NT2/D1 (cell line): ENCODE results near the gene ABCB8.

Experiments
- DNase-seq: peaks from one replicate; pipeline ENCODE4 v3.0.0-alpha.2; 2011; ENCODE audit warnings: low read depth, low spot score
- H3K27me3 ChIP-seq: 2 replicates; pipeline ENCODE4 v1.6.0; 2011; ENCODE audit warnings: mild to moderate bottlenecking; ENCODE audit not compliant: insufficient read length, insufficient read depth
- H3K36me3 ChIP-seq: 2 replicates; pipeline ENCODE4 v1.6.1; 2011; ENCODE audit warnings: mild to moderate bottlenecking, low read length, mixed read lengths; ENCODE audit not compliant: insufficient read depth, insufficient read length
- H3K4me1 ChIP-seq: 2 replicates; pipeline ENCODE4 v1.5.1; 2011; ENCODE audit not compliant: insufficient read depth, insufficient read length
- H3K4me3 ChIP-seq: 2 replicates; pipeline ENCODE4 v1.5.1; 2011; ENCODE audit warnings: low read depth; ENCODE audit not compliant: insufficient read length
- H3K9ac ChIP-seq: 2 replicates; pipeline ENCODE4 v1.6.0; 2011; ENCODE audit warnings: low read depth; ENCODE audit not compliant: insufficient read length
- H3K9me3 ChIP-seq: 2 replicates; pipeline ENCODE4 v1.5.1; 2011; ENCODE audit warnings: mild to moderate bottlenecking, low read length; ENCODE audit not compliant: insufficient read depth
- SUZ12 ChIP-seq: IDR thresholded peaks from 2 replicates; pipeline ENCODE4 v1.6.1; 2011; ENCODE audit not compliant: insufficient read length, insufficient read depth; ENCODE audit errors: extremely low read depth
- YY1 ChIP-seq: IDR thresholded peaks from 2 replicates; pipeline ENCODE4 v1.6.1; 2011; ENCODE audit not compliant: insufficient read length, insufficient read depth
- ZNF274 ChIP-seq: IDR thresholded peaks from 2 replicates; pipeline ENCODE4 v1.6.1; 2011; ENCODE audit warnings: mild to moderate bottlenecking, low read depth, low read length

The ABCB8 gene

DNA sequence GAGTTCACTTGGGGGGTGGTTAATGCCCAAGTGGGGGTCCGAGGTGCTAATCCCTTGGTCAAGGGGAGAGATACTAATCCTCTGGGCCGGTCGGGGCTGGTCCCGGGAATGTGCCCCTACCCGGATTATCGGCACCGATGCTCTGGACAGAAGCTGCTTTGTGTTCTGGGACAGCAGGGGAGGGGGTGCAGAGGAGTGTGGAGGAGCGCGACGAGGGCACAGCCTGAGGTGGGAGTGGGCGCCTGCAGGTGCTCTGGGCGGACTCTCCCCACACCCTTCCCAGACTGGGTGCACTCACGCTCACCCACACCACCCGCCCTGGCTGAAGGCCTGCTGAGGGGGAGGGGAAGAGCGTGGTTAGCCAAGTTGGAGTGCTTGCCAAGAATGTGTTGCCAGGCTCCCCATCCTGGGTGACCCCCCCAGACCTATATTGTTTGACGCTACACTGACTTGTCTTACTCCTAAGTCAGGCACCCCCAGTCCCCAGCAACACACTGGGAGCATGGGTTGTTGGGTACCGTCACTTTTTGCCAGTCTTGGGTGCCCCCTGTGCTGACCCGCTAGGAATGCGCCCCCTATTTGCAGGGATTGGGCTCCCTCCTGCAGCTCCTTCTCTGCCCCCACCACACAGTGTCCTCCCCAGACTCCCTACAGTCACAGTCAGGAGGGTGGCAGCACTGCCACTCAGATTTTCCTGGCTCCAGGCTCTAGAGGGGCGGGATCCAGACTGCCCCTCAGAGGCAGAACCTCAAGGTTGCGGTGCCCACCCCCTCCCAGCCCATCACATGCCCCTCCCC, 32.4 kb downstream of the ABCB8 start:
- DNase-seq = no peak
- Histone ChIP-seq H3K36me3 (peaks cover 18% of the 10 kb centered on the region), H3K4me3 (peak overlapping the region; percentile 74), H3K27me3 (peaks cover 8% of the 10 kb centered on the region), H3K9me3 (no peaks in the 10 kb centered on the region), H3K4me1 (peaks cover 12% of the 10 kb centered on the region), H3K9ac (peak overlapping the region; percentile 81)
- TF ChIP-seq YY1 (no peak), SUZ12 (no peak), ZNF274 (no peak)

DNA sequence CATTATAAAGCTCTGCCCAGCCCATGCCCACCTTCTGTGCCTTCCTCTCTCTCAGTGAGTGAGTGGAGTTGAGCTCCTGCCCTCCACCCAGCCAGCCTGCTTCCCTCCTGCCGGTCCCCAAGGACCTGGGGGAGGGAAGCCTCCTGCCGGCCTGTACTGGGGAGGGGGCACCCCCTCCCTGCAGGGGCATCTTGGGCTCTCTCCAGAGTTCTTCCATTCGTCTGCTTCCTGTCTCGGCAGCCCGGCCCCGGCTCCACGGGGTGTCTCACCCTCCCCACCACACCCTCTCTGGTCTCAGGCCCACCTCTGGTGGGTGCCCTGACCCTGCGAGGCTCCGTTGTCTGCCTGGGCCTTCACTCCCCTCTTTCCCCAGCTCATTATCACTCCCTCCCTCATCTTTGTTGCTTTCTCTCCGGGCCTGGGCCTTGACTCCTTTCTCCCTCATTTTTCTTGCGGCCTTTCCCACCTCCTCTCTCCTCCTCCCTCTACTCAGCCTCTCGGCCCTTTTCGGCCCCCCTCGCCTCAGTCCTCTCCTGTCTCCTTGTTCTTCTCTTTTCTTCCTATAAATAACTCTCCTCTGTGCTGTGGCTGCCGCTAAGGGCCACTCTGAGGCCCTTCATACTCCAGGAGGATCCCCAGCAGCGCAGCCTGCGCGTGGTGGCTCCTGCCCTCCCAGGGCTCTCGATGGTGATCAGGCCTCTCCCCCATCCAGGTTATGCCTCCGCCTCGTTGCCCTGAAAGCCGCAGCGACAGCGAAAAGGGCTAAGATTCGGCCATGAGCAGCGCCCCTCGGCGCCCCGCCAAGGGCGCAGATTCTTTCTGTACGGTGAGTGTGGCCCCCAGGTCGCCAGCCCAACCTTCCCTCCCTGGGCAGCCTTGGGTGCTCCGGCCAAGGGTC, 33.2 kb downstream of the ABCB8 start:
- H3K4me1 ChIP-seq = peaks cover 10% of the 10 kb centered on the region
- peak overlapping the region; percentile 74 for H3K4me3 ChIP-seq
- DNase-seq = no peak
- peak overlapping the region; percentile 81 for H3K9ac ChIP-seq
- TF ChIP-seq SUZ12 (no peak), ZNF274 (no peak), YY1 (no peak)
- peaks cover 26% of the 10 kb centered on the region for H3K36me3 ChIP-seq
- peaks cover 2% of the 10 kb centered on the region for H3K27me3 ChIP-seq
- H3K9me3 ChIP-seq = no peaks in the 10 kb centered on the region

DNA sequence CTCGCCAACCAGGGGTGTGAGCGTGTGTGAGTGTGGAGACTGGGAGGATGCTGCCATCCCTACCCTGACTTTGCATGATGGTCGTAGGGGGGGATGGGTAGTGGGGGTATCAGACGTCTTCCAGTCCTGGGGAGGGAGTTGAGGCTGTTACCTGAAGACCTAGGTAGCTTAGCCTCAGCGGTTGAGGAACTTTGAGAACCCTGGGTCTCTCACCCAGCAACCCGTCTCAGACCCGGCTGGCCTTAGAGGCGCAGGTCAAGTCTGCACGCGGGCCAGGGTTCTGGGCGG, 33.8 kb downstream of the ABCB8 start:
- Histone ChIP-seq H3K9ac (peak overlapping the region; percentile 81), H3K36me3 (peaks cover 32% of the 10 kb centered on the region), H3K4me3 (peak overlapping the region; percentile 74)

DNA sequence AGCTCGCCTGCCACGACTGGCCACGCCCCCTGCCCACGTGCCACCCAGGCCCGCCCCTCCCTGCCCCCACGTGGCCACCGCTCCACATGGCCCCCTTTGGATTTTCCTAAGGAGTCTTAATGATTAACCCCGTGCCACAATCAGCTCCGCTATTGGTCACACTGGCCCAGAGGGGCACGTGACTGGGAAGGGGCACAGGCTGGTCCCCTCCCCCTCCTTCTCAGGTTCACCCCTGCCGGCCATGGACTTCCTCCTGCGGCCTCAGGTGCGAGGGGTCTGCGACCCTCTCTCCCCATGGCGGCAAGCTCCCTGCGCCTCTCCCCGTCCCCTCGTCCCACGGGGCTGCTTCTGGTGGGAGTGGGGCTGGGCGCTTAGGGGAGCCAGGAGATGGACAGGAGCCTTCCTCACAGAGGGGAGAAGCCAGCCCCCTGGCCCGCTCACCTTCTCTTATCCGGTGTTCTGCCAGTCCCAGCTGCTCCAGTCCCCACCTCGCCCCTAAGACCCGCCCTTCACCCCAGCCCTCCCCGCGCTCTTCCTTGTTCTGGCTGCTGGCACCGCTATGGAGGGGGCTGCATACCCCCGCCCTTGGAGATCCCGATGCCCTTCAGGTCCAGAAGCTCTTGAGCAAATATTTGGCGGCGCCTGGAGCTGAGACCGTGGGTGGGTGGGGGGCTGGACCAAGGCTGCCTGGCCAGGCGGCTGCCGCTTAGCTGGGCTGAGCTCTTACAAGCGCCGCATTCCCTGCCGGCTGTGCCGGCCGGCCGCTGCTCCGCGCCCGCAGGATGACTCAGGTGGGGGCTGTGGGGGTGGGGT, 34.4 kb downstream of the ABCB8 start:
- Histone ChIP-seq H3K9me3 (no peaks in the 10 kb centered on the region), H3K27me3 (no peaks in the 10 kb centered on the region), H3K36me3 (peaks cover 38% of the 10 kb centered on the region), H3K4me1 (peaks cover 7% of the 10 kb centered on the region), H3K4me3 (peak overlapping the region; percentile 74), H3K9ac (peak overlapping the region; percentile 81)
- TF ChIP-seq ZNF274 = no peak
- TF ChIP-seq YY1 = no peak
- no peak for TF ChIP-seq SUZ12
- peak; percentile 91 for DNase-seq

More for the DNA sequence above, 33.8 kb downstream of the ABCB8 start:
- no peak for TF ChIP-seq SUZ12
- TF ChIP-seq YY1 = no peak
- no peak for TF ChIP-seq ZNF274
- Histone ChIP-seq H3K4me1 (peaks cover 5% of the 10 kb centered on the region), H3K27me3 (no peaks in the 10 kb centered on the region), H3K9me3 (no peaks in the 10 kb centered on the region)
- DNase-seq = no peak

DNA sequence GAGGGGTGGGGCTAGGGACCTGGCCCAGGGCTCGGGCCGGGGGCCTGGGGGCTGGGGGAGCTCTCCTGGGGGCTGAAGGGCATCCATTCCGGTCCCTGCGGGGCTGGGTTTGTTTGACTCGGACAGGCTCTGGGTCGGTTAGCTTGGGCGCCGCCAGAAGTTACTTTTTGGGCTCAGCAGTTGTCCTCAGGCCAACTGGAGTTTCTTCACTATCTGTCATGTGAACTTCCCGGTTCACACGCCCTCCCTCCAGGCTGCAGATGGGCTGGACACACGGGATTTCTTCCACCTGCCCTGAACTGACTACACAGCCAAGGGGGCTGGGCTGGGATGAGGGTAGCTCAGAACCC, 34.9 kb downstream of the ABCB8 start:
- no peak for DNase-seq
- Histone ChIP-seq H3K36me3 (peaks cover 41% of the 10 kb centered on the region), H3K27me3 (no peaks in the 10 kb centered on the region), H3K9ac (peak overlapping the region; percentile 50), H3K4me1 (peaks cover 7% of the 10 kb centered on the region), H3K4me3 (peak overlapping the region; percentile 42), H3K9me3 (no peaks in the 10 kb centered on the region)
- TF ChIP-seq ZNF274 (no peak), YY1 (no peak), SUZ12 (no peak)

DNA sequence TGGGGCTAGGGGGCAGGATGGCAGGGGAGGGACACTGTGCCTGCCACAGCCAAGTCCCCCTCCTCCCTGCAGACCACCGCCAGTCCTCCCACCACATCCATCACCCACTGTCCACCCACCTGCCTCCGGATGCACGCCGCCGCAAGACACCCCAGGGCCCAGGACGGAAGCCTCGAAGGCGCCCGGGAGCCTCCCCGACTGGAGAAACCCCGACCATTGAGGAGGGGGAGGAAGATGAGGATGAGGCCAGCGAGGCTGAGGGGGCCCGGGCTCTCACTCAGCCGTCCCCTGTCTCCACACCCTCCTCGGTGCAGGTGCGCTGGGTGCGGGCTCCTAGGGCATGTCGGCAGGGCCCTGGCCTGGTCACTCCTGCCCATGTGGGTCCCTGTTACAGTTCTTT, 36.2 kb downstream of the ABCB8 start:
- DNase-seq = no peak
- Histone ChIP-seq H3K36me3 (peaks cover 48% of the 10 kb centered on the region), H3K4me1 (peaks cover 7% of the 10 kb centered on the region), H3K9me3 (no peaks in the 10 kb centered on the region), H3K27me3 (no peaks in the 10 kb centered on the region), H3K4me3 (no peak overlapping the region), H3K9ac (no peak overlapping the region)
- no peak for TF ChIP-seq SUZ12
- no peak for TF ChIP-seq ZNF274
- no peak for TF ChIP-seq YY1
